GM12873 (cell line): ENCODE results near the gene UGT3A2.

Source experiments
- TF ChIP-seq, protein P1 (sequence below): IDR thresholded peaks from 2 replicates; pipeline ENCODE4 v1.5.1; 2012; ENCODE audit warnings: low read depth, mild to moderate bottlenecking, moderate library complexity, low read length, control low read depth; ENCODE audit not compliant: insufficient read depth; ENCODE audit errors: missing control alignments

UGT3A2 gene, protein sequence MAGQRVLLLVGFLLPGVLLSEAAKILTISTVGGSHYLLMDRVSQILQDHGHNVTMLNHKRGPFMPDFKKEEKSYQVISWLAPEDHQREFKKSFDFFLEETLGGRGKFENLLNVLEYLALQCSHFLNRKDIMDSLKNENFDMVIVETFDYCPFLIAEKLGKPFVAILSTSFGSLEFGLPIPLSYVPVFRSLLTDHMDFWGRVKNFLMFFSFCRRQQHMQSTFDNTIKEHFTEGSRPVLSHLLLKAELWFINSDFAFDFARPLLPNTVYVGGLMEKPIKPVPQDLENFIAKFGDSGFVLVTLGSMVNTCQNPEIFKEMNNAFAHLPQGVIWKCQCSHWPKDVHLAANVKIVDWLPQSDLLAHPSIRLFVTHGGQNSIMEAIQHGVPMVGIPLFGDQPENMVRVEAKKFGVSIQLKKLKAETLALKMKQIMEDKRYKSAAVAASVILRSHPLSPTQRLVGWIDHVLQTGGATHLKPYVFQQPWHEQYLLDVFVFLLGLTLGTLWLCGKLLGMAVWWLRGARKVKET

GRCh38 chr5:36066540-36067210 is at the start of gene UGT3A2:
Gene UGT3A2, minus strand, starts transcription at chr5:36066882. Its CDS starts 93 bp downstream, at chr5:36066789.
- TF ChIP-seq, protein P1, sequence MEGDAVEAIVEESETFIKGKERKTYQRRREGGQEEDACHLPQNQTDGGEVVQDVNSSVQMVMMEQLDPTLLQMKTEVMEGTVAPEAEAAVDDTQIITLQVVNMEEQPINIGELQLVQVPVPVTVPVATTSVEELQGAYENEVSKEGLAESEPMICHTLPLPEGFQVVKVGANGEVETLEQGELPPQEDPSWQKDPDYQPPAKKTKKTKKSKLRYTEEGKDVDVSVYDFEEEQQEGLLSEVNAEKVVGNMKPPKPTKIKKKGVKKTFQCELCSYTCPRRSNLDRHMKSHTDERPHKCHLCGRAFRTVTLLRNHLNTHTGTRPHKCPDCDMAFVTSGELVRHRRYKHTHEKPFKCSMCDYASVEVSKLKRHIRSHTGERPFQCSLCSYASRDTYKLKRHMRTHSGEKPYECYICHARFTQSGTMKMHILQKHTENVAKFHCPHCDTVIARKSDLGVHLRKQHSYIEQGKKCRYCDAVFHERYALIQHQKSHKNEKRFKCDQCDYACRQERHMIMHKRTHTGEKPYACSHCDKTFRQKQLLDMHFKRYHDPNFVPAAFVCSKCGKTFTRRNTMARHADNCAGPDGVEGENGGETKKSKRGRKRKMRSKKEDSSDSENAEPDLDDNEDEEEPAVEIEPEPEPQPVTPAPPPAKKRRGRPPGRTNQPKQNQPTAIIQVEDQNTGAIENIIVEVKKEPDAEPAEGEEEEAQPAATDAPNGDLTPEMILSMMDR, result no peak

GRCh38 chr5:36111238-36111637 is 44.6 kb upstream of the UGT3A2 start:
- TF ChIP-seq, protein P1, result no peak

DNA sequence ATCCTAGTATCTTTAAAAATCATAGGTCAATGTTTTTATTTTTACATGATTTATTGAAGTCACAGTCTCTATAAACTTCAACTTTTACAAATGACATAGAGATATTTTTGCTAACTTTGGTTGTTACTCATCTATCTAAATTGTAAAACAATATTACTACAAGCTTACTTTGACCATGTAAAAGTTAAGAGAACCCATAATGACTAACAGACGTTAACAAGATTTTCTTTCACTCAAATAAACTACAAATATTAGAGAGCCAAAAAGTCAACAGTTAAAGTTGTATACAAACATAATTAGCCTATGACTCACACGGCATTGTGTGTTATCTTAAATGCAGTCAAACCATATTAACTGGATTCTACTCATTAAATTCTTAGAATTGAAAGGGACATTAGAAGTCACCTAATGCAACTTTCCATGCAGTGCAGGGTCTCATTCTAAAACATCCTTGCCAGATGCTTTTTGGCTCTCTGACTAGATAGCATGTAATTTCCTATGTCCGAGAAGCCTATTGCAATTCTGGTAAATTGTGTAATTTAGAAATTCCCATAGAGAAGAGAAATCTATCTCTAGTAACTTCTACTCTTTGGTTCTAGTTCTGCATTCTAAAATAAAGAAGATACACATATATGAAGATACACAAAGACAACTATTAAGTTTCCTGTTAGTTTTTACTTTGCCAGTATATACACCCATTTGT is 42.2 kb upstream of the UGT3A2 start:
- TF ChIP-seq, protein P1, result no peak

GRCh38 chr5:36105819-36106218 is 39.1 kb upstream of the UGT3A2 start:
- TF ChIP-seq, protein P1, result no peak

DNA sequence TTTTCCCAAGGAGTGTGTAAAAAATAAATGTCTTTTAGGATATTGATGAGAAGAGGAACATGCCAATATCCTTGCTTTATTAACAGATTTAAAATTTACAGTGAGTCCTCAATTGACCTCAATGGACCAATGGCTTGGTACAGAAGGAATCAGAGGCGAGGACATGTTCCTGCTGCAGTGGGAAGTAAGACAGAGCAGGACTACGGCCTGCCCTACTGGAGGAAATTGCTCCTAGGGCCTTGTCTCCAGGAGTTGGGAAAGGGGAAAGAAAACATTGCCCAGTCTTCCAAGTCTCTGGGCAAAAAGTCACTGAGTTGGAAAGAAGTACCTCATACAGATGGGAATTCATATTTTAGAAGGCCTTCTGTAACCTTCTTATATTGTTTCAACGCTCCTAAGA is 33.1 kb upstream of the UGT3A2 start:
- TF ChIP-seq, protein P1, result no peak

DNA sequence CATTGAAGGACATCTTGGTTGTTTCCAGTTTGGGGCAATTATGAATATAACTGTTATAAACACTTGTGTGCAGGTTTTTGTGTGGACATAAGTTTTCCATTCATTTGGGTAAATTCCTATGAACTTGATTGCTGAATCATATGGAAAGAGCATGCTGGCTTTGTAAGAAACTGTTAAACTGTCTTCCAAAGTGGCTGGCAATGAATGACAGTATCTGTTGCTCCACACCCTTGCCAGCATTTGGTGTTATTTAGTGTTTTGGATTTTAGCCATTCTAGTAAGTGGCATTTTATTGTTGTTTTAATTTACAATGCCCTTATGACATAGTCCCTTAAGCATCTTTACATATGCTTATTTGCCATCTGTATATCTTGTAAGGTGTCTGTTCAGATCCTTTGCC is 29.8 kb upstream of the UGT3A2 start:
- TF ChIP-seq, protein P1, result no peak

DNA sequence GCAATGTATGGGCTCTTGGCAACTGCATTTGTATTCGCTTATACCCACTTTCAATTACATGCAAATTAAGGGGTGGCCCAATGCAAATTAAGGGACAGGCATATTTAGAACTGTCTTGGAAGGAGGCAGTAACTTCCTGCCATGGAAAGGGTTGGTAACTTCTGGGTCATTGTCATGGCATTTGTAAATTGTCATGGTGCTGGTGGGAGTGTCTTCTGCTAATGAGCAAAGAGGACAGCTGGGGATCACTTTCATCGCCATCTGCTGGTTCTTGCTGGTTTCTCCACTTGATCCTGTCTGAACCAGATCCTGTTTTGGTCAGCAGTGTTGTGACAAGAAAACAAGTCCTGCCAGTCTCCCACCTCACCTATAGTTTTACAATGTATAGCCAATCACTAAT is 23.3 kb upstream of the UGT3A2 start:
- TF ChIP-seq, protein P1, result peak; percentile 67
